HFFc6 (cell line): ENCODE measurements around the gene SOAT1. TPM values are rescaled to one million over a fixed set of nuclear protein-coding genes. Genes with fewer than 3 reads are reported as not detected.

ENCODE experiments used
- DNase-seq: peaks from one replicate; pipeline ENCODE4 v3.0.0-alpha.2; 2018
- H3K27ac Mint-ChIP-seq: 2 replicates; pipeline ENCODE4 v1.8.0; 2020; ENCODE audit warnings: mild to moderate bottlenecking, mixed read lengths
- H3K27me3 Mint-ChIP-seq: 2 replicates; pipeline ENCODE4 v1.8.0; 2021; ENCODE audit warnings: mild to moderate bottlenecking, moderate library complexity, mixed read lengths; ENCODE audit not compliant: insufficient read depth
- H3K36me3 Mint-ChIP-seq: 2 replicates; pipeline ENCODE4 v1.8.0; 2021; ENCODE audit warnings: low read depth, mixed read lengths
- H3K4me1 Mint-ChIP-seq: 2 replicates; pipeline ENCODE4 v1.8.0; 2020; ENCODE audit warnings: low read depth, mixed read lengths
- H3K4me3 Mint-ChIP-seq: 2 replicates; pipeline ENCODE4 v1.8.0; 2020; ENCODE audit warnings: mild to moderate bottlenecking, moderate library complexity, mixed read lengths
- H3K9me3 Mint-ChIP-seq: 2 replicates; pipeline ENCODE4 v1.8.0; 2020; ENCODE audit warnings: mild to moderate bottlenecking, mixed read lengths
- total RNA-seq, 6 experiments: library from RNA; stranded (reverse); fragmentation: NEBNext Ultra II Directional; extraction: Animal tissue kit (Norgen Biotek cat#: 25700); gene quantifications; 2 replicates in 1 of 6; 3 replicates in 5 of 6; pipeline ENCODE4 v1.2.3, GENCODE V29; 2021
- TF ChIP-seq, protein P1 (sequence below): fragments of 200-600 bp; sonication (generic); IDR thresholded peaks from 2 replicates; pipeline ENCODE4 v1.5.0; 2021; ENCODE audit warnings: antibody characterized with exemption, mild to moderate bottlenecking

Gene SOAT1
- total RNA-seq, 6 experiments from 2014 or later, result 29.2 to 38.6 (median 37.2) TPM

DNA sequence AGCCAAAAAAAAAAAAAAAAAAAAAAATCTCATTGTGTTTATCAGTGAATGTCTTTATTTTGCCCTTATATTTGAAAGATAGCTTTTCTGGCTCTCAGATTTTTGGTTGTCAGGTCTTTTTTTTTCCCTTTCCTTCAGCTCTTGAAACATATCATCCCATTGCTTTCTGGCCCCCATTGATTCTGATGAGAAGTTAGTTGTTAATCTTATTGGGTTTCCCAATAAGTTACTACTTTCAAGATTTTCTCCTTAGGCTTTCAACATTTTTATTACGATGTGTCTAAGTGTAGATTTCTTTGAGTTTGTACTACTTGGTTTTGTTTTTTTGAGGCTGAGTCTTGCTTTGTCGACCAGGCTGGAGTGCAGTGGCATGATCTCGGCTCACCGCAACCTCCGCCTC lies 14.7 kb upstream of the SOAT1 start:
- Mint-ChIP-seq H3K9me3 (peaks cover 12% of the 10 kb centered on the region), H3K27me3 (peaks cover 2% of the 10 kb centered on the region), H3K36me3 (peaks cover 10% of the 10 kb centered on the region; the same call in 1 of the 2 replicates), H3K4me3 (no peak overlapping the region), H3K4me1 (no peaks in the 10 kb centered on the region), H3K27ac (no peak overlapping the region)
- TF ChIP-seq, protein P1, sequence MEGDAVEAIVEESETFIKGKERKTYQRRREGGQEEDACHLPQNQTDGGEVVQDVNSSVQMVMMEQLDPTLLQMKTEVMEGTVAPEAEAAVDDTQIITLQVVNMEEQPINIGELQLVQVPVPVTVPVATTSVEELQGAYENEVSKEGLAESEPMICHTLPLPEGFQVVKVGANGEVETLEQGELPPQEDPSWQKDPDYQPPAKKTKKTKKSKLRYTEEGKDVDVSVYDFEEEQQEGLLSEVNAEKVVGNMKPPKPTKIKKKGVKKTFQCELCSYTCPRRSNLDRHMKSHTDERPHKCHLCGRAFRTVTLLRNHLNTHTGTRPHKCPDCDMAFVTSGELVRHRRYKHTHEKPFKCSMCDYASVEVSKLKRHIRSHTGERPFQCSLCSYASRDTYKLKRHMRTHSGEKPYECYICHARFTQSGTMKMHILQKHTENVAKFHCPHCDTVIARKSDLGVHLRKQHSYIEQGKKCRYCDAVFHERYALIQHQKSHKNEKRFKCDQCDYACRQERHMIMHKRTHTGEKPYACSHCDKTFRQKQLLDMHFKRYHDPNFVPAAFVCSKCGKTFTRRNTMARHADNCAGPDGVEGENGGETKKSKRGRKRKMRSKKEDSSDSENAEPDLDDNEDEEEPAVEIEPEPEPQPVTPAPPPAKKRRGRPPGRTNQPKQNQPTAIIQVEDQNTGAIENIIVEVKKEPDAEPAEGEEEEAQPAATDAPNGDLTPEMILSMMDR, result no peak
- DNase-seq, result no peak

DNA sequence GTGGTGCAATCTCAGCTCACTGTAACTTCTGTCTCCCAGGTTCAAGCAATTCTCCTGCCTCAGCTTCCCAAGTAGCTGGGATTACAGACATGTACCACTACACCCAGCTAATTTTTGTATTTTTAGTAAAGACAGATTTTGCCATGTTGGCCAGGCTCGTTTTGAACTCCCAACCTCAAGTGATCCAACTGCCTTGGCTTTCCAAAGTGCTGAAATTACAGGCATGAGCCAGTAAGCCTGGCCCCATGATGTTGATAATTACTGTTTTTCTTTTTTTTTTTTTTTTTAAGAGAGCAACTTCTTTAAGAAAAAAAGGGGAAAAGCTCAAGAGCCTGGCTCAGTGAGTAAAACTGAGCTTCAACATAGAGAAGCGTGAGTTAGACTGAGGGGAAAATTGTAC lies 9.6 kb upstream of the SOAT1 start:
- H3K36me3 Mint-ChIP-seq, result peaks cover 7% of the 10 kb centered on the region; the same call in 1 of the 2 replicates
- H3K27ac Mint-ChIP-seq, result no peak overlapping the region
- no peaks in the 10 kb centered on the region for H3K4me1 Mint-ChIP-seq
- H3K4me3 Mint-ChIP-seq, result no peak overlapping the region
- DNase-seq, result no peak
- TF ChIP-seq, protein P1, result no peak
- H3K27me3 Mint-ChIP-seq, result peaks cover 2% of the 10 kb centered on the region
- H3K9me3 Mint-ChIP-seq, result peaks cover 6% of the 10 kb centered on the region

DNA sequence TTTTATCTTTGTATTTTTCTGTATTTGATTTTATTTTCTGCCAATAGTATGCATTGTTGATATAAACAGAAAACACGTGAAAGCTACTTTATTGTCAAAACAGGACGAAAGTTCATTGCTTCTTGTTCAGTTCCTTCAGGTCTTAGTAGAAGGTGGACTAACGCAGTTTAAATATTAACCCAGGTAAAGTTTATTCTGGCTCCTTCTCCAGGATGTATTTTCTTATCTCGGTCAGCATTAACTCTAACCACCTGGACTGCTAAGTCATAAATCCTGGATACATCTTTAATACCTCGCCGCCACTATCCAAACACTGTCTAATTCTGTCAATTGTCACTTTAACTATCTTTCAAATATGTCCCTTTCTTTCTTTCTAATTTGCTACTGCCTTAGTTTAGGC lies 5.7 kb upstream of the SOAT1 start:
- Mint-ChIP-seq H3K27ac (no peak overlapping the region), H3K36me3 (no peaks in the 10 kb centered on the region), H3K9me3 (no peaks in the 10 kb centered on the region), H3K4me3 (no peak overlapping the region), H3K27me3 (no peaks in the 10 kb centered on the region; the same call in 1 of the 2 replicates), H3K4me1 (peaks cover 8% of the 10 kb centered on the region; the same call in 1 of the 2 replicates)
- no peak for DNase-seq
- TF ChIP-seq, protein P1, result no peak

DNA sequence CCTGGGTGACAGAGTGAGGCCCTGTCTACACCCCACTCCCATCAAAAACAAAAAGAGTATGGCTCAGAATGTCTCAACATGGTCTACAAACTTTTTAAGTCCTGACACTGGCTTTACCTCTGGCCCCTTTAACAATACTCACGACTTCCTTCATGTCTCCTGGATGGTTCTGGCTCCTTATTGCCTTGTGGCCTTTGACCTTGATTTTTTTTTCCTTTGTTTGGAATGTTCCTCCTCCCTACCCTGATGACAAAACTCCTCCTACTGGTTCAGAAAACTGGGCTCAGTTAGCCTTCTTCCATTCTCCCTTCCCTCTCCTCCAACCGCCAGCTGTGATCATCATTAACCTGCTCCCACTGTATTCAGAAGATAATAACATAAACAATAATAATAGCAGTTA lies 4.6 kb upstream of the SOAT1 start:
- TF ChIP-seq, protein P1, result no peak
- H3K27ac Mint-ChIP-seq, result no peak overlapping the region
- H3K9me3 Mint-ChIP-seq, result no peaks in the 10 kb centered on the region
- no peaks in the 10 kb centered on the region; the same call in none of the 2 replicates for H3K27me3 Mint-ChIP-seq
- H3K4me1 Mint-ChIP-seq, result peaks cover 12% of the 10 kb centered on the region; the same call in 1 of the 2 replicates
- no peaks in the 10 kb centered on the region for H3K36me3 Mint-ChIP-seq
- H3K4me3 Mint-ChIP-seq, result no peak overlapping the region
- DNase-seq, result no peak

DNA sequence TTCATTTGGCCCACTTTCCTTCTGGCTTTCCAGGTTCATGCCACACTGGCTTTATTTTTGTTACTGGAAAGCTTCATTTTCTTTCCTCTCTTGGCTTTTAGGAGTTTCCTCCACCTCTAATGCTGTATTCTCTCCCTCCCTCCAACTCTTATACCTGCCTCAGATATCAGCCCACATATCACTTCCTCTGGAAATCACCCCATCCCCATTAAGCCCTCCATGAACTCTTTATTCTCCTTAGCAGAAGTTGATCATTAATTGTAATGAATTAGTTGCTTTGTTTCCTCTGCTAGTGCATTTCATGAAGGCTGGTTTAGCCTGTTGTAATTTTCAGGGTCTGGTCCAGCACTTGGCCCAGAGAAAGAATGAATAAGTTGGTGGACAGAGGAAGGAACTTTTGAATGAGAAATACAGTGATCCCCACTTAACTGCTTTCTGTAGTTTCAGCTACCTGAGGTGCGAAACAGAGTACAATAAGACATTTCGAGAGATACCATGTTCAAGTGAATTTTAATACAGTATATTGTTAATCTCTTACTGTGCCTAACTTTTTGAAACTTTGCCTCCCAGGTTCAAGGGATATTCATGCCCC lies 1.7 kb downstream of the SOAT1 start:
- Mint-ChIP-seq H3K36me3 (peaks cover 14% of the 10 kb centered on the region), H3K27me3 (peaks cover 4% of the 10 kb centered on the region), H3K27ac (peak overlapping the region; percentile 74), H3K9me3 (no peaks in the 10 kb centered on the region), H3K4me3 (peak overlapping the region; percentile 89), H3K4me1 (peaks cover 38% of the 10 kb centered on the region)
- TF ChIP-seq, protein P1, result no peak
- DNase-seq, result no peak
